HepG2 (cell line): ENCODE measurements around the gene FXYD5. TPM values are rescaled to one million over a fixed set of nuclear protein-coding genes. Genes with fewer than 3 reads are reported as not detected.

Source experiments
- DMTF1 ChIP-seq: sonication (generic); formaldehyde crosslinking; IDR thresholded peaks from 2 replicates; pipeline ENCODE4 v1.4.0; 2020; ENCODE audit warnings: mild to moderate bottlenecking, missing genetic modification reagents
- FLYWCH1 ChIP-seq: sonication (generic); formaldehyde crosslinking; IDR thresholded peaks from 2 replicates; pipeline ENCODE4 v1.8.1; 2023; ENCODE audit warnings: mild to moderate bottlenecking, missing genetic modification reagents
- KAT2B ChIP-seq: fragments of 150-350 bp; IDR thresholded peaks from 2 replicates; pipeline ENCODE4 v1.6.1; 2014; ENCODE audit warnings: low read depth, low read length, borderline replicate concordance
- PPARG ChIP-seq: conservative IDR thresholded peaks from 2 replicates; pipeline ENCODE4 v1.6.1; 2016; ENCODE audit warnings: missing biosample characterization, missing genetic modification reagents
- SAP130 ChIP-seq: IDR thresholded peaks from 2 replicates; pipeline ENCODE4 v1.6.1; 2016; ENCODE audit warnings: low read depth
- ZBTB7A ChIP-seq: sonication (generic); formaldehyde crosslinking; IDR thresholded peaks from 2 replicates; pipeline ENCODE4 v1.8.0; 2022; ENCODE audit warnings: mild to moderate bottlenecking, missing genetic modification reagents
- ZGPAT ChIP-seq: IDR thresholded peaks from 2 replicates; pipeline ENCODE4 v1.6.1; 2016; ENCODE audit warnings: mild to moderate bottlenecking
- ZHX2 ChIP-seq, 2 experiments: sonication (generic) in 1 of 2; formaldehyde crosslinking in 1 of 2; IDR thresholded peaks; 2 replicates each; pipeline versions ENCODE4 v1.6.1 to v1.9.0; 2014 to 2022; ENCODE audit warnings: antibody characterized with exemption in 1 of 2, borderline replicate concordance in 1 of 2, inconsistent platforms in 1 of 2, low read depth in 1 of 2, missing genetic modification reagents in 1 of 2
- ZNF501 ChIP-seq: sonication (generic); formaldehyde crosslinking; IDR thresholded peaks from 2 replicates; pipeline ENCODE4 v1.5.1; 2020; ENCODE audit warnings: mild to moderate bottlenecking, moderate library complexity, missing genetic modification reagents
- ZNF629 ChIP-seq: sonication (generic); formaldehyde crosslinking; conservative IDR thresholded peaks from 2 replicates; pipeline ENCODE4 v1.5.0; 2020; ENCODE audit warnings: missing genetic modification reagents
- ZXDC ChIP-seq: sonication (generic); formaldehyde crosslinking; IDR thresholded peaks from 2 replicates; pipeline ENCODE4 v1.5.0; 2020; ENCODE audit warnings: mild to moderate bottlenecking, missing genetic modification reagents
- polyA plus RNA-seq, 8 experiments: library from polyadenylated mRNA; depleted of rRNA in 3 of 8; stranded (reverse) in 7 of 8; unstranded in 1 of 8; fragments of >200 nt; fragmentation: Illumina TruSeq in 4 of 8; extraction: Trizol in 4 of 8; gene quantifications; 2 replicates each; pipeline versions ENCODE4 v1.2.1 to v1.2.3, GENCODE V29; 2011 to 2016; ENCODE audit warnings: low read depth in 4 of 8, missing spikeins in 1 of 8, mixed read lengths in 1 of 8; ENCODE audit not compliant: insufficient read depth in 1 of 8
- total RNA-seq, 5 experiments: library from RNA; depleted of rRNA; stranded (reverse); fragments of >200 nt; fragmentation: Illumina TruSeq; extraction: Trizol; gene quantifications; 2 replicates each; pipeline ENCODE4 v1.2.3, GENCODE V29; 2016; ENCODE audit warnings: low read depth in 1 of 5
- TF ChIP-seq, protein P1 (sequence below): sonication (generic); formaldehyde crosslinking; IDR thresholded peaks from 2 replicates; pipeline ENCODE4 v1.9.0; 2021; ENCODE audit warnings: missing genetic modification reagents, borderline replicate concordance

Gene FXYD5
- total and polyA plus RNA-seq, 2 of the 13 experiments (the other 11 are each of a cell fraction or from before 2014, with no cell fraction given), result 0.65 TPM; not detected in 1

GRCh38 chr19:35114353-35115176 lies 40.0 kb upstream of the FXYD5 start (continued):
- TF ChIP-seq ZHX2 (IDR thresholded peaks at IDR 0.05; ENCODE audit: low read depth), result no peak
- TF ChIP-seq ZHX2 (CRISPR knock-in tag; IDR thresholded peaks at IDR 0.05; ENCODE audit: borderline replicate concordance), result no peak
- TF ChIP-seq DMTF1 (CRISPR knock-in tag), result no peak
- TF ChIP-seq ZBTB7A (CRISPR knock-in tag), result peak; percentile 98
- no peak for TF ChIP-seq PPARG
- TF ChIP-seq ZNF501 (CRISPR knock-in tag), result peak; percentile 66; the same call in 1 of the 2 replicates
- no peak for TF ChIP-seq FLYWCH1 (CRISPR knock-in tag)
- no peak for TF ChIP-seq KAT2B
- TF ChIP-seq ZNF629 (CRISPR knock-in tag), result no peak
- TF ChIP-seq SAP130, result peak; percentile 24
- TF ChIP-seq ZXDC, result no peak
- TF ChIP-seq, protein P1, sequence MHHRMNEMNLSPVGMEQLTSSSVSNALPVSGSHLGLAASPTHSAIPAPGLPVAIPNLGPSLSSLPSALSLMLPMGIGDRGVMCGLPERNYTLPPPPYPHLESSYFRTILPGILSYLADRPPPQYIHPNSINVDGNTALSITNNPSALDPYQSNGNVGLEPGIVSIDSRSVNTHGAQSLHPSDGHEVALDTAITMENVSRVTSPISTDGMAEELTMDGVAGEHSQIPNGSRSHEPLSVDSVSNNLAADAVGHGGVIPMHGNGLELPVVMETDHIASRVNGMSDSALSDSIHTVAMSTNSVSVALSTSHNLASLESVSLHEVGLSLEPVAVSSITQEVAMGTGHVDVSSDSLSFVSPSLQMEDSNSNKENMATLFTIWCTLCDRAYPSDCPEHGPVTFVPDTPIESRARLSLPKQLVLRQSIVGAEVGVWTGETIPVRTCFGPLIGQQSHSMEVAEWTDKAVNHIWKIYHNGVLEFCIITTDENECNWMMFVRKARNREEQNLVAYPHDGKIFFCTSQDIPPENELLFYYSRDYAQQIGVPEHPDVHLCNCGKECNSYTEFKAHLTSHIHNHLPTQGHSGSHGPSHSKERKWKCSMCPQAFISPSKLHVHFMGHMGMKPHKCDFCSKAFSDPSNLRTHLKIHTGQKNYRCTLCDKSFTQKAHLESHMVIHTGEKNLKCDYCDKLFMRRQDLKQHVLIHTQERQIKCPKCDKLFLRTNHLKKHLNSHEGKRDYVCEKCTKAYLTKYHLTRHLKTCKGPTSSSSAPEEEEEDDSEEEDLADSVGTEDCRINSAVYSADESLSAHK (CRISPR knock-in tag), result no peak
- TF ChIP-seq ZGPAT (CRISPR knock-in tag), result no peak
